HG03064 (cell line): ENCODE results near the gene NCOA6.

Experiments
- ATAC-seq: cut with Tn5 transposase; IDR thresholded peaks from one replicate; pipeline ENCODE4 v1.9.1; 2021; ENCODE audit warnings: low read depth; ENCODE audit not compliant: unreplicated experiment

Gene NCOA6

GRCh38 chr20:34706912-34707784 lies 118.3 kb downstream of the NCOA6 start:
- no peak for ATAC-seq

GRCh38 chr20:34706302-34706875 lies 119.1 kb downstream of the NCOA6 start:
- ATAC-seq: no peak

GRCh38 chr20:34705397-34706301 lies 119.8 kb downstream of the NCOA6 start:
- ATAC-seq: no peak

GRCh38 chr20:34705008-34705396 lies 120.4 kb downstream of the NCOA6 start:
- no peak for ATAC-seq

- ATAC-seq: peak; percentile 39
These were observed 121.1 kb downstream of the NCOA6 start, which contains the start of gene TP53INP2 for GRCh38 chr20:34704177-34705007. Gene TP53INP2, plus strand, starts transcription at chr20:34704344. Its CDS starts 4,396 bp downstream, at chr20:34708740.

GRCh38 chr20:34703424-34704176 lies 121.9 kb downstream of the NCOA6 start:
- peak; percentile 2 for ATAC-seq

- ATAC-seq: no peak
These were observed 122.4 kb downstream of the NCOA6 start for GRCh38 chr20:34703061-34703423.

GRCh38 chr20:34701405-34702085 lies 123.9 kb downstream of the NCOA6 start:
- no peak for ATAC-seq

GRCh38 chr20:34693414-34693813 lies 132.0 kb downstream of the NCOA6 start:
- ATAC-seq: no peak

GRCh38 chr20:34691838-34692237 lies 133.6 kb downstream of the NCOA6 start:
- ATAC-seq: no peak

GRCh38 chr20:34689486-34689885 lies 136.0 kb downstream of the NCOA6 start:
- no peak for ATAC-seq

- no peak for ATAC-seq
These were observed 141.8 kb downstream of the NCOA6 start for GRCh38 chr20:34683667-34684066.

- no peak for ATAC-seq
These were observed 144.8 kb downstream of the NCOA6 start for GRCh38 chr20:34680586-34681175.

GRCh38 chr20:34676642-34677373 lies 148.6 kb downstream of the NCOA6 start, which contains the start of gene PIGU:
Gene PIGU, minus strand, starts transcription at chr20:34677092. Its CDS starts 7 bp downstream, at chr20:34677085.
- peak; percentile 88 for ATAC-seq

- ATAC-seq: no peak
These were observed 149.3 kb downstream of the NCOA6 start for GRCh38 chr20:34675993-34676641.

GRCh38 chr20:34675561-34675960 lies 149.9 kb downstream of the NCOA6 start:
- no peak for ATAC-seq

GRCh38 chr20:34673412-34673811 lies 152.0 kb downstream of the NCOA6 start:
- ATAC-seq: no peak
